SU-DHL-6 (cell line): ENCODE data around the gene MINDY3.

Experiments
- CTCF ChIP-seq: fragments of 200-600 bp; sonication (generic); IDR thresholded peaks from one replicate; pipeline ENCODE4 v1.5.1; 2017; ENCODE audit warnings: antibody characterized with exemption, mild to moderate bottlenecking, low read length, moderate library complexity; ENCODE audit not compliant: insufficient read depth, poor library complexity, severe bottlenecking
- EZH2phosphoT487 ChIP-seq: fragments of 200-600 bp; sonication (generic), shearing (Covaris generic); conservative IDR thresholded peaks from 2 replicates; pipeline ENCODE4 v1.6.1; 2018; ENCODE audit warnings: mild to moderate bottlenecking, antibody characterized with exemption, low read length, moderate library complexity, mixed read lengths

- TF ChIP-seq CTCF (no peak), EZH2phosphoT487 (no peak)
Measured at GRCh38 chr10:15849316-15849715, 11.0 kb downstream of the MINDY3 start.
